GM18511 (cell line): ENCODE measurements around the gene AOX1.
"Not testable (repeated sequence)": the region's sequence is repeated elsewhere in the genome, so short reads cannot be mapped to it uniquely, and the experiment has no call there.

Source experiments
- ATAC-seq: cut with Tn5 transposase; IDR thresholded peaks from one replicate; pipeline ENCODE4 v1.9.1; 2021; ENCODE audit warnings: mild to moderate bottlenecking, moderate library complexity; ENCODE audit not compliant: unreplicated experiment

The AOX1 gene

GRCh38 chr2:200664770-200665494 lies 79.1 kb downstream of the AOX1 start:
- no peak for ATAC-seq

GRCh38 chr2:200665626-200666453 lies 80.0 kb downstream of the AOX1 start:
- ATAC-seq, result no peak

- ATAC-seq, result no peak
Observed at GRCh38 chr2:200667413-200667812, 81.6 kb downstream of the AOX1 start.

GRCh38 chr2:200668478-200668877 lies 82.7 kb downstream of the AOX1 start:
- ATAC-seq, result no peak

GRCh38 chr2:200669308-200669707 lies 83.5 kb downstream of the AOX1 start:
- no peak for ATAC-seq

- no peak for ATAC-seq
Observed at GRCh38 chr2:200670313-200670712, 84.5 kb downstream of the AOX1 start.

GRCh38 chr2:200670751-200671150 lies 84.9 kb downstream of the AOX1 start:
- ATAC-seq, result no peak

- ATAC-seq, result no peak
Observed at GRCh38 chr2:200673191-200673590, 87.4 kb downstream of the AOX1 start.

GRCh38 chr2:200674837-200675236 lies 89.0 kb downstream of the AOX1 start:
- no peak for ATAC-seq

- no peak for ATAC-seq
Observed at GRCh38 chr2:200677171-200677570, 91.4 kb downstream of the AOX1 start.

GRCh38 chr2:200677721-200678532 lies 92.1 kb downstream of the AOX1 start:
- ATAC-seq, result no peak

- no peak for ATAC-seq
Observed at GRCh38 chr2:200679127-200679526, 93.3 kb downstream of the AOX1 start.

- ATAC-seq, result no peak
Observed at GRCh38 chr2:200679535-200679934, 93.7 kb downstream of the AOX1 start.

GRCh38 chr2:200681697-200682096 lies 95.9 kb downstream of the AOX1 start:
- no peak for ATAC-seq

GRCh38 chr2:200682407-200682806 lies 96.6 kb downstream of the AOX1 start:
- not testable (repeated sequence) for ATAC-seq

GRCh38 chr2:200687922-200688920 lies 102.4 kb downstream of the AOX1 start:
- ATAC-seq, result no peak

GRCh38 chr2:200689115-200689514 lies 103.3 kb downstream of the AOX1 start:
- no peak for ATAC-seq

GRCh38 chr2:200693836-200694470 lies 108.1 kb downstream of the AOX1 start:
- no peak for ATAC-seq

- ATAC-seq, result no peak
Observed at GRCh38 chr2:200695191-200695590, 109.4 kb downstream of the AOX1 start.

GRCh38 chr2:200695601-200696000 lies 109.8 kb downstream of the AOX1 start:
- ATAC-seq, result no peak
